Upper lobe of right lung (tissue), 1 donor: Measurements from ENCODE around the gene RILPL1. TPM values are rescaled to one million over a fixed set of nuclear protein-coding genes. Genes with fewer than 3 reads are reported as not detected.

ENCODE experiments used
- ATAC-seq: fragments of 200-7000 bp; cut with Tn5 transposase; one replicate; pipeline ENCODE4 v1.9.1; 2020; ENCODE audit warnings: mild to moderate bottlenecking, moderate library complexity
- DNase-seq: peaks from one replicate; pipeline ENCODE4 v3.0.0-alpha.2; 2020
- H3K27ac ChIP-seq: fragments of 200-600 bp; one replicate; pipeline ENCODE4 v1.8.0; 2022
- H3K27me3 ChIP-seq: fragments of 200-600 bp; one replicate; pipeline ENCODE4 v1.8.0; 2022; ENCODE audit warnings: mild to moderate bottlenecking
- H3K36me3 ChIP-seq: fragments of 200-600 bp; one replicate; pipeline ENCODE4 v1.8.0; 2022
- H3K4me1 ChIP-seq: fragments of 200-600 bp; one replicate; pipeline ENCODE4 v1.8.0; 2022
- H3K4me3 ChIP-seq: fragments of 200-600 bp; one replicate; pipeline ENCODE4 v1.8.0; 2022; ENCODE audit warnings: mild to moderate bottlenecking
- H3K9me3 ChIP-seq: fragments of 200-600 bp; one replicate; pipeline ENCODE4 v1.8.0; 2022
- CTCF ChIP-seq: fragments of 200-600 bp; IDR thresholded peaks from one replicate; pipeline ENCODE4 v1.8.0; 2022; ENCODE audit warnings: antibody characterized with exemption
- intact Hi-C: fragments of 100-400 bp; cut with DNase I; formaldehyde crosslinking; loops from one replicate; pipeline ENCODE4 v1.11.0; 2022
- total RNA-seq: library from RNA; stranded (reverse); fragmentation: NEBNext Ultra II Directional; extraction: Animal tissue kit (Norgen Biotek cat#: 25700); gene quantifications from one replicate; pipeline ENCODE4 v1.2.1, GENCODE V29; 2021
- donor health status: DM: no; HTN: yes; CAD: no; lungs with severe emphysema.

RILPL1 gene
- total RNA-seq, 1 donor from 2014 or later = 17.9 TPM

GRCh38 chr12:123532019-123532418 lies 1.5 kb downstream of the RILPL1 start:
- Histone ChIP-seq H3K4me1 (peaks cover 18% of the 10 kb centered on the region), H3K36me3 (no peaks in the 10 kb centered on the region), H3K9me3 (no peaks in the 10 kb centered on the region), H3K27ac (no peak overlapping the region), H3K27me3 (no peaks in the 10 kb centered on the region), H3K4me3 (peak overlapping the region; percentile 8)
- DNase-seq (no peak), ATAC-seq (peak; percentile 57)
- no peak for TF ChIP-seq CTCF
- intact Hi-C loops = no loop called here

GRCh38 chr12:123531091-123531490 lies 2.4 kb downstream of the RILPL1 start:
- Histone ChIP-seq H3K27ac (no peak overlapping the region), H3K9me3 (no peaks in the 10 kb centered on the region), H3K4me1 (peaks cover 18% of the 10 kb centered on the region), H3K4me3 (no peak overlapping the region), H3K36me3 (no peaks in the 10 kb centered on the region), H3K27me3 (no peaks in the 10 kb centered on the region)
- intact Hi-C loops = no loop called here
- TF ChIP-seq CTCF = no peak
- no peak for ATAC-seq
- DNase-seq = no peak

GRCh38 chr12:123530668-123531067 lies 2.9 kb downstream of the RILPL1 start:
- H3K9me3 ChIP-seq = no peaks in the 10 kb centered on the region
- H3K27me3 ChIP-seq = no peaks in the 10 kb centered on the region
- no peak for TF ChIP-seq CTCF
- ATAC-seq = no peak
- H3K27ac ChIP-seq = no peak overlapping the region
- no peaks in the 10 kb centered on the region for H3K36me3 ChIP-seq
- peaks cover 18% of the 10 kb centered on the region for H3K4me1 ChIP-seq
- no peak overlapping the region for H3K4me3 ChIP-seq
- intact Hi-C loops = no loop called here
- DNase-seq = no peak

- intact Hi-C loops = no loop called here
- H3K27me3 ChIP-seq = no peaks in the 10 kb centered on the region
- no peaks in the 10 kb centered on the region for H3K36me3 ChIP-seq
- H3K4me1 ChIP-seq = peaks cover 18% of the 10 kb centered on the region
- no peak for TF ChIP-seq CTCF
- no peaks in the 10 kb centered on the region for H3K9me3 ChIP-seq
- no peak overlapping the region for H3K4me3 ChIP-seq
- DNase-seq = no peak
- no peak overlapping the region for H3K27ac ChIP-seq
- no peak for ATAC-seq
Observed at GRCh38 chr12:123529686-123530085, 3.8 kb downstream of the RILPL1 start.

- TF ChIP-seq CTCF = no peak
- H3K9me3 ChIP-seq = no peaks in the 10 kb centered on the region
- H3K4me3 ChIP-seq = no peak overlapping the region
- intact Hi-C loops = no loop called here
- ATAC-seq (no peak), DNase-seq (no peak)
- H3K36me3 ChIP-seq = no peaks in the 10 kb centered on the region
- H3K27me3 ChIP-seq = no peaks in the 10 kb centered on the region
- no peak overlapping the region for H3K27ac ChIP-seq
- H3K4me1 ChIP-seq = peaks cover 18% of the 10 kb centered on the region
Observed at GRCh38 chr12:123528858-123529257, 4.7 kb downstream of the RILPL1 start.

GRCh38 chr12:123526542-123527080 lies 6.9 kb downstream of the RILPL1 start:
- peaks cover 18% of the 10 kb centered on the region for H3K36me3 ChIP-seq
- H3K4me1 ChIP-seq = peaks cover 4% of the 10 kb centered on the region
- no peaks in the 10 kb centered on the region for H3K27me3 ChIP-seq
- intact Hi-C loops = no loop called here
- DNase-seq (no peak), ATAC-seq (no peak)
- no peaks in the 10 kb centered on the region for H3K9me3 ChIP-seq
- no peak overlapping the region for H3K27ac ChIP-seq
- H3K4me3 ChIP-seq = no peak overlapping the region
- no peak for TF ChIP-seq CTCF
